ENCODE data around the gene SLK. TPM values are rescaled to one million over a fixed set of nuclear protein-coding genes. Genes with fewer than 3 reads are reported as not detected.

The SLK gene
- total RNA-seq, 1 donor from 2014 or later = 42.7 TPM

DNA sequence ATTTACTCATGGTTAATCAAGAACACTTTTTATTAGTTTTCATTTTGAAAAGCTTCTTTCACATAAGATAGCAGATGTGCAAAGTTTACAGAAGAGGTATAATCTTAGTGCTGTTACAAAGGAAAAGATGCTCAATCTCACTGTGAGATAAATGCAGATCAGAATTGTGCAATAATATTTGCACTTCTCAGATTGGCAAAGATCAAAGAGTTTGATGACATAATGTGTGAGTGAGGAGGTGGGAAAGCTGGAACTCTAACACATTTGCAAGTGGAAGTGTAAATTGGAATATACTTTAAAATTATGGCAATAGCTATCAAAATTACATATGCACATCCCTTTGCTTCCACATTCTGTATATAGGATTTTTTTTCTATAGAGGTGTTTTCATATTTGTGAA is 27.4 kb upstream of the SLK start:
- Histone ChIP-seq H3F3A (ENCODE audit: low read depth) (no peaks in the 10 kb centered on the region), H4K20me1 (ENCODE audit: low read depth) (no peaks in the 10 kb centered on the region), H3K4me2 (no peak overlapping the region), H3K9ac (no peak overlapping the region), H3K36me3 (no peaks in the 10 kb centered on the region), H2AFZ (replicated peaks) (no peak overlapping the region), H3K4me1 (no peaks in the 10 kb centered on the region), H3K79me2 (ENCODE audit: low read depth) (no peaks in the 10 kb centered on the region), H3K9me3 (ENCODE audit: low read depth) (no peaks in the 10 kb centered on the region), H3K27ac (no peak overlapping the region), H3K4me3 (no peak overlapping the region), H3K27me3 (no peaks in the 10 kb centered on the region)
- no peaks in the 10 kb centered on the region for H3K9me3 Mint-ChIP-seq
- H3K27me3 Mint-ChIP-seq (ENCODE audit: insufficient read depth, low read depth) = peaks cover 4% of the 10 kb centered on the region
- no peaks in the 10 kb centered on the region for H3K36me3 Mint-ChIP-seq
- TF ChIP-seq EZH2phosphoT487 (IDR thresholded peaks at IDR 0.05) = no peak
- TF ChIP-seq EZH2 (IDR thresholded peaks at IDR 0.05) = no peak
- TF ChIP-seq, protein P1, sequence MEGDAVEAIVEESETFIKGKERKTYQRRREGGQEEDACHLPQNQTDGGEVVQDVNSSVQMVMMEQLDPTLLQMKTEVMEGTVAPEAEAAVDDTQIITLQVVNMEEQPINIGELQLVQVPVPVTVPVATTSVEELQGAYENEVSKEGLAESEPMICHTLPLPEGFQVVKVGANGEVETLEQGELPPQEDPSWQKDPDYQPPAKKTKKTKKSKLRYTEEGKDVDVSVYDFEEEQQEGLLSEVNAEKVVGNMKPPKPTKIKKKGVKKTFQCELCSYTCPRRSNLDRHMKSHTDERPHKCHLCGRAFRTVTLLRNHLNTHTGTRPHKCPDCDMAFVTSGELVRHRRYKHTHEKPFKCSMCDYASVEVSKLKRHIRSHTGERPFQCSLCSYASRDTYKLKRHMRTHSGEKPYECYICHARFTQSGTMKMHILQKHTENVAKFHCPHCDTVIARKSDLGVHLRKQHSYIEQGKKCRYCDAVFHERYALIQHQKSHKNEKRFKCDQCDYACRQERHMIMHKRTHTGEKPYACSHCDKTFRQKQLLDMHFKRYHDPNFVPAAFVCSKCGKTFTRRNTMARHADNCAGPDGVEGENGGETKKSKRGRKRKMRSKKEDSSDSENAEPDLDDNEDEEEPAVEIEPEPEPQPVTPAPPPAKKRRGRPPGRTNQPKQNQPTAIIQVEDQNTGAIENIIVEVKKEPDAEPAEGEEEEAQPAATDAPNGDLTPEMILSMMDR (IDR thresholded peaks at IDR 0.05) = no peak
- H3K4me1 Mint-ChIP-seq = no peaks in the 10 kb centered on the region
- H3K4me3 Mint-ChIP-seq = no peak overlapping the region
- H3K27ac Mint-ChIP-seq = no peak overlapping the region
- no peak for DNase-seq (ENCODE audit: low spot score)

- H3K4me1 Mint-ChIP-seq = no peaks in the 10 kb centered on the region
- no peak overlapping the region for H3K27ac Mint-ChIP-seq
- no peaks in the 10 kb centered on the region for H4K20me1 ChIP-seq (ENCODE audit: low read depth)
- H3K4me3 ChIP-seq = no peak overlapping the region
- H3K27ac ChIP-seq = no peak overlapping the region
- no peaks in the 10 kb centered on the region for H3F3A ChIP-seq (ENCODE audit: low read depth)
- no peaks in the 10 kb centered on the region for H3K79me2 ChIP-seq (ENCODE audit: low read depth)
- peak overlapping the region; percentile 72 for H2AFZ ChIP-seq (replicated peaks)
- H3K27me3 ChIP-seq = no peaks in the 10 kb centered on the region
- no peaks in the 10 kb centered on the region for H3K4me1 ChIP-seq
- TF ChIP-seq EZH2phosphoT487 (IDR thresholded peaks at IDR 0.05) (no peak), EZH2 (IDR thresholded peaks at IDR 0.05) (no peak)
- TF ChIP-seq, protein P1 (IDR thresholded peaks at IDR 0.05) = no peak
- no peaks in the 10 kb centered on the region for H3K36me3 Mint-ChIP-seq
- H3K4me2 ChIP-seq = no peak overlapping the region
- H3K4me3 Mint-ChIP-seq = no peak overlapping the region
- no peak overlapping the region for H3K9ac ChIP-seq
- H3K9me3 Mint-ChIP-seq = no peaks in the 10 kb centered on the region
- H3K36me3 ChIP-seq = no peaks in the 10 kb centered on the region
- H3K27me3 Mint-ChIP-seq (ENCODE audit: insufficient read depth, low read depth) = peaks cover 2% of the 10 kb centered on the region
- no peaks in the 10 kb centered on the region for H3K9me3 ChIP-seq (ENCODE audit: low read depth)
- DNase-seq (ENCODE audit: low spot score) = no peak
Observed at GRCh38 chr10:103941801-103942200, 25.1 kb upstream of the SLK start.

DNA sequence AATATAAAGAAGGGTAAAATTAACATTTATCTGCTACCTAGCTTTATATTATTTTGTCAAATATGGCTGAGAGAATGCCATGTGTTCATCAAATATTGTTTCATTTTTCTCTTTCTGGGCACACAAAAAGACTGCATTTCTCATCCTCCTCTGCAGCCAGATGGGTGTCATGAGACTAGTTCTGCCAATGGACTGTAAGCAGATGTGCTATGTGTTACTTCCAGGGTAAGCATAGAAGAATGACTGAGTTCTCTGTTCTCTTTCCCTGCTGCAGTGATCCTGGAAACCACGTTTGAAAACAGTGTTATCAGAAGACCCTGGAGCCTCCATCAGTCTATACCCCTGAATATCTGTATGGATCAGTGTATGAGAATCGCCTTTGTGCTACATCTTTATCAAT is 24.1 kb upstream of the SLK start:
- Mint-ChIP-seq H3K4me1 (no peaks in the 10 kb centered on the region), H3K27ac (no peak overlapping the region), H3K9me3 (no peaks in the 10 kb centered on the region), H3K36me3 (no peaks in the 10 kb centered on the region), H3K4me3 (no peak overlapping the region), H3K27me3 (ENCODE audit: insufficient read depth, low read depth) (peaks cover 2% of the 10 kb centered on the region)
- no peak overlapping the region for H3K4me2 ChIP-seq
- H3K4me3 ChIP-seq = no peak overlapping the region
- no peaks in the 10 kb centered on the region for H3K9me3 ChIP-seq (ENCODE audit: low read depth)
- H3K27me3 ChIP-seq = no peaks in the 10 kb centered on the region
- H3K9ac ChIP-seq = no peak overlapping the region
- peak overlapping the region; percentile 76 for H2AFZ ChIP-seq (replicated peaks)
- no peaks in the 10 kb centered on the region for H3F3A ChIP-seq (ENCODE audit: low read depth)
- DNase-seq (ENCODE audit: low spot score) = no peak
- H3K4me1 ChIP-seq = no peaks in the 10 kb centered on the region
- TF ChIP-seq EZH2 (IDR thresholded peaks at IDR 0.05) (no peak), EZH2phosphoT487 (IDR thresholded peaks at IDR 0.05) (no peak)
- TF ChIP-seq, protein P1 (IDR thresholded peaks at IDR 0.05) = no peak
- H3K36me3 ChIP-seq = no peaks in the 10 kb centered on the region
- H3K79me2 ChIP-seq (ENCODE audit: low read depth) = no peaks in the 10 kb centered on the region
- no peak overlapping the region for H3K27ac ChIP-seq
- no peaks in the 10 kb centered on the region for H4K20me1 ChIP-seq (ENCODE audit: low read depth)

All from neural progenitor cell (in vitro differentiated cells).